Measurements from ENCODE around the gene SLC35B4. TPM values are rescaled to one million over a fixed set of nuclear protein-coding genes. Genes with fewer than 3 reads are reported as not detected.
A peak's percentile ranks its signal among the peaks of the same experiment; 100 is the strongest.

SLC35B4 gene
- total RNA-seq, 1 donor from 2014 or later: 18.7 TPM

GRCh38 chr7:134317434-134317833 is 704 bp upstream of the SLC35B4 start:
- H3K4me3 Mint-ChIP-seq (ENCODE audit: unreplicated experiment): peak overlapping the region; percentile 90

GRCh38 chr7:134315679-134316538 is 821 bp downstream of the SLC35B4 start:
- Mint-ChIP-seq H3K4me1 (ENCODE audit: unreplicated experiment) (peaks cover 20% of the 10 kb centered on the region), H3K27me3 (ENCODE audit: unreplicated experiment) (no peaks in the 10 kb centered on the region), H3K36me3 (ENCODE audit: unreplicated experiment) (no peaks in the 10 kb centered on the region), H3K9me3 (ENCODE audit: unreplicated experiment) (no peaks in the 10 kb centered on the region), H3K27ac (ENCODE audit: unreplicated experiment) (peak overlapping the region; percentile 63), H3K4me3 (ENCODE audit: unreplicated experiment) (peak overlapping the region; percentile 90)
- TF ChIP-seq CTCF (IDR thresholded peaks at IDR 0.05): no peak
- no peak for DNase-seq (ENCODE audit: extremely low spot score, unreplicated experiment)

More at GRCh38 chr7:134317434-134317833, 704 bp upstream of the SLC35B4 start:
- TF ChIP-seq CTCF (IDR thresholded peaks at IDR 0.05): no peak
- no peaks in the 10 kb centered on the region for H3K36me3 Mint-ChIP-seq (ENCODE audit: unreplicated experiment)
- H3K27ac Mint-ChIP-seq (ENCODE audit: unreplicated experiment): peak overlapping the region; percentile 40
- no peaks in the 10 kb centered on the region for H3K27me3 Mint-ChIP-seq (ENCODE audit: unreplicated experiment)
- no peak for DNase-seq (ENCODE audit: extremely low spot score, unreplicated experiment)
- H3K9me3 Mint-ChIP-seq (ENCODE audit: unreplicated experiment): no peaks in the 10 kb centered on the region
- peaks cover 20% of the 10 kb centered on the region for H3K4me1 Mint-ChIP-seq (ENCODE audit: unreplicated experiment)

- Mint-ChIP-seq H3K4me3 (ENCODE audit: unreplicated experiment) (no peak overlapping the region), H3K27me3 (ENCODE audit: unreplicated experiment) (no peaks in the 10 kb centered on the region), H3K9me3 (ENCODE audit: unreplicated experiment) (no peaks in the 10 kb centered on the region), H3K36me3 (ENCODE audit: unreplicated experiment) (peaks cover 3% of the 10 kb centered on the region), H3K4me1 (ENCODE audit: unreplicated experiment) (peaks cover 20% of the 10 kb centered on the region), H3K27ac (ENCODE audit: unreplicated experiment) (no peak overlapping the region)
- no peak for TF ChIP-seq CTCF (IDR thresholded peaks at IDR 0.05)
- DNase-seq (ENCODE audit: extremely low spot score, unreplicated experiment): no peak
Measured at GRCh38 chr7:134313543-134313942, 3.2 kb downstream of the SLC35B4 start.

GRCh38 chr7:134312717-134313116 is 4.0 kb downstream of the SLC35B4 start:
- no peak overlapping the region for H3K27ac Mint-ChIP-seq (ENCODE audit: unreplicated experiment)
- peaks cover 20% of the 10 kb centered on the region for H3K4me1 Mint-ChIP-seq (ENCODE audit: unreplicated experiment)
- no peaks in the 10 kb centered on the region for H3K9me3 Mint-ChIP-seq (ENCODE audit: unreplicated experiment)
- no peaks in the 10 kb centered on the region for H3K27me3 Mint-ChIP-seq (ENCODE audit: unreplicated experiment)
- TF ChIP-seq CTCF (IDR thresholded peaks at IDR 0.05): no peak
- H3K36me3 Mint-ChIP-seq (ENCODE audit: unreplicated experiment): peaks cover 4% of the 10 kb centered on the region
- no peak overlapping the region for H3K4me3 Mint-ChIP-seq (ENCODE audit: unreplicated experiment)
- DNase-seq (ENCODE audit: extremely low spot score, unreplicated experiment): no peak

- H3K36me3 Mint-ChIP-seq (ENCODE audit: unreplicated experiment): peaks cover 4% of the 10 kb centered on the region
- no peaks in the 10 kb centered on the region for H3K9me3 Mint-ChIP-seq (ENCODE audit: unreplicated experiment)
- TF ChIP-seq CTCF (IDR thresholded peaks at IDR 0.05): no peak
- H3K4me1 Mint-ChIP-seq (ENCODE audit: unreplicated experiment): peaks cover 16% of the 10 kb centered on the region
- DNase-seq (ENCODE audit: extremely low spot score, unreplicated experiment): no peak
- no peaks in the 10 kb centered on the region for H3K27me3 Mint-ChIP-seq (ENCODE audit: unreplicated experiment)
- no peak overlapping the region for H3K4me3 Mint-ChIP-seq (ENCODE audit: unreplicated experiment)
- H3K27ac Mint-ChIP-seq (ENCODE audit: unreplicated experiment): no peak overlapping the region
Measured at GRCh38 chr7:134311807-134312206, 4.9 kb downstream of the SLC35B4 start.

All from osteocyte (in vitro differentiated cells).